HG02973 (cell line): ENCODE measurements around the gene SLC8A3.

Source experiments
- ATAC-seq: cut with Tn5 transposase; IDR thresholded peaks from one replicate; pipeline ENCODE4 v1.9.1; 2021; ENCODE audit warnings: moderate library complexity; ENCODE audit not compliant: unreplicated experiment

The SLC8A3 gene

DNA sequence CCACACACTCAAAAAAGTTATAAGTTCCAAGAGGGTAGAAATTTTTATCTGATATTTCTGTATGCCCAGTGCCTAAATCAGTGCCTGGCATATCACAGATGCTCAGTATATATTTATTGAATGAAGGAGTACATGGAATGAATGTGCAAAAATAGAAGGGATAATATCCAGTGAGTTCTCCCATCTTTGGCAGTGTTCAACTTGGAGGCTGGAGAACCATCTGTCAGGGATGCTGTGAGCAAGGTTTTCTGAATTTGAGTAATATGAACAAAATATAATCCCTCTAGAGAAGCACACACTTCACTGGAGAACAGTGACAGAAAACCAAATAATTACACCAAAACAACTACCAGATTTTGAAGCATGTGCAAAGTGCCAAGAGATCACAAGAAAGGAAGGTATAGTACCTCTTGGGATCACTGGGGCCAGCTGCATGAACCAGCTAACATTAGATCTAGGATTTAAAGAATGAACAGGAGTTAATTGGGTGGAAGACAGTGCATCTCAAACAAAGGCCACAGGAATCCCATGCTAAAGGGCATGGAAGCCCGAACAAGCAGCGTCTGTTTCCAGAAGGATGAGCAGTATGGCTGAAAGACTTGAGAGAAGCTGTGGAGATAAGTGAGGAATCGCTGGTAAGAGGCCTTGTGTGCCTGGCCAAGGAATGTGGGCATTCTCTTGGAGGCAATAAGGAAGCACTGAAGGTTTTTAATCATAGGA, 11.5 kb downstream of the SLC8A3 start:
- ATAC-seq, result no peak

DNA sequence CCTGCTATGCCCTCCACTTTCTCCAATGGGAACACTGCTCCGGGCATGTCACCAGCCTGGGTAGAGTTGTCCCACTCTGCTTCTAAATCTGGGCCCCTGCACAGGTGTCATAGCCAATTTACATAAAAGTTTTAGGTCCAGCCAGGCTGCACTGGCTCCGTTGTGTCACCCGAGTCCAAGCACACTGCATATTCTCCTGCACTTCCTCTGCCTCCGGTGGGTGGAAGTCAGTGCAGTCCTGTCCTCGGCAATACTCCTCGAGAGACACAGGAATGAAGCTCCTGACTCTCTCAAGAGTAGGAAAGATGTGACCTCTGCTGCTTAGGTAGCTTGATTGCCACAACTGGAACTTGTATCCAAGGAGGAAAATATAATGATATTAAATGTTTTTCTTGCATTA, 15.2 kb downstream of the SLC8A3 start:
- ATAC-seq, result no peak

DNA sequence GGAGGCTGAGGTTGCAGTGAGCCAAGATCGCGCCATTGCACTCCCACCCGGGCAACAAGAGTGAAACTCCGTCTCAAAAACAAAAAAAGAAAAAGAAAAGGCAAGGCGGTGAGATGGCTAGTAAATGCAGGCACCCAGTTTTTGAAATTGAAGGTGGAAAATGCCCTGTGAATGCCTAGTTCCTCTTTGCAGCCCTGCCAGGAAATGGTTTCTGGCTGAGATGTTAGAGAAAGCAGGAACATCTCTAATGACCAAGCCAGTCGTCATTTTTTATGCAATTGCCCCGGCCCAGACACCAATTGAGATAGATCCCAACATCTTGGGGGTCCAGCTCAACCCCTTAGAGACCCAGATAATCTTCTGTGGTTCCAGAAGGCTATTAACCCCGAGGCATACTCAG, 17.0 kb downstream of the SLC8A3 start:
- ATAC-seq, result no peak

DNA sequence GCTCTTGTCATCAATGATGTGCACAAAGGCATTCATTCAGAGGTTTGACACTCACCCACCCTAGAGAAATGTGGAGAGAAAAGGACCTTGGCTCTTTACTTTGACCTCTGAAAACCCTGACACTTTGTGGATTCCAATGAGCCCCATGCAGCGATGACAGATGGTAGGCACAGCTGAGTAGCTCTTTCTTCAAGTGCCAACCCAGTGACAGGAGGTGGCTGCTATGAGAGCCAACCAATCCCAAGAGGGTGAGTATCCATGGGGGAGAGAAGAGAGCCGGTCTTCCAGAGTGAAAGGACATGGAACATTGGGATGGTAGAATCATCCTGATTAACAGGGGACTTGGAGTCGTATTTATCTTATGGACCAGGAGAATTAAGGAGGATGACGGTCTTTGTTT, 17.8 kb downstream of the SLC8A3 start:
- ATAC-seq, result no peak

DNA sequence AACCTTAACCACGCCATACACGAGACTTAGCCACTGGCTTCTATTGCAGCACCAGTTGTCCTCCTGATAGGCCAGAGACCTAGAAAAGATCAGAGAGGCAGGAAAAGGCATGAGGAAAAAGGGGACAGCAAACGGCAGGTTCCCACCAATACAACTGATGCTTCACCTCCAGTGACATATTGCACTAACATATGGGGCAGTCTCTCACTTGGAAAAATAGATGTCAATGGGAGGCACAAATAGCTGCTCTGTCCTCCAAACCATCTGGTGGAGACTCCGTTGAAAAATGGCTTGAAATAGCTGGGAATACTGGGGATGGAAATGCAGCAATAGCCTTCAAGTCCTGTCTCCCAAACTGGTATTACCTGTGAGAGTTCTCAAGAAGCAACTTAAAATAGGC, 20.3 kb downstream of the SLC8A3 start:
- no peak for ATAC-seq

DNA sequence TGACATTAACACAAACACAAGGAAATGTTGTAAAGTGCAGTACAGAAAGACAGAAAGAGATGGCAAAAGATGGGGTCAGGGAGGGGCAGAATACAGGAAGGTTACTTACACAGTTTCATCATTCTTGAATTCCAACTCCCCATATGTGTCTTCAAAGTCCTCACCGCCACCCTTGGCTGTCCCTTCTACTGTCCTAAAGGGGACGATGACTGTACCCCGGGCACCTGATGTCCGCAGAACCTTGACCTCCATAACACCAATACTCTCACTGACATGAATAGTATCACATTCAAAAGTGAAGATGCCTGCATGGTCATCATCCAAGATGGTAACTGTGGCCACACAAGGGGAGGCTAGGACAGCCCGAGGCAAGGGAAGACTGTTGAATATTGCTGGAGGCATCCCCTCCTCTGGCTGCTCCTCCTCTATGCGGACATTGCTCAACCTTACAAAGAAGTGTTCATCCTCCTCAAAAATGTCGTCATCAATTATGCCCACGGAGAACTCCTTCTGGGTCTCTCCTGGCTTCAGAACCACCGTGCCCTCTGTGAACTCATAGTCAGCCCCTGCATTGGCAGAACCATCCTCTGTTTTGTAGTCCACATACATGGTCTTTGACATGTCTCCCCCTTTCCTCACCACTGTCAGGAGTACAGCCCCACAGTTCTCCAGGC, 22.1 kb downstream of the SLC8A3 start:
- no peak for ATAC-seq

DNA sequence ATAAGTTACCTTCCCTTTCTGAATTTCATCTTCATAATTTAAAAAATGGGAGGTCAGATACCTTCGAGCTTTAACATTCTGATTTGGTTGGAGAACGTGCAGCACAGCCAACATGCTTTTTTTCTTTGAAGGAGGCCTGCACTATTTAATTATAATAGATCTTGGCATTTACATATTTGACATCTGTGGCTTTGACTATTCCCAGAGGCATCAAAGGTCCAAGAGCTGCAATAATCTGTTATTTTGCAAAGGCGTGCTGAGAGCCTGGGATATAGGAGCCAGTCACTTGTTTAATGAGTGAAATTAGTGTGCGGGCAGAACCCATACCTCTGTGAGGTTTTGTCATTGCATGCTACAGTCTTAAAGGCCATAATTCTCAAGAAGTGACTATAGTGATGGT, 26.4 kb downstream of the SLC8A3 start:
- ATAC-seq, result no peak

DNA sequence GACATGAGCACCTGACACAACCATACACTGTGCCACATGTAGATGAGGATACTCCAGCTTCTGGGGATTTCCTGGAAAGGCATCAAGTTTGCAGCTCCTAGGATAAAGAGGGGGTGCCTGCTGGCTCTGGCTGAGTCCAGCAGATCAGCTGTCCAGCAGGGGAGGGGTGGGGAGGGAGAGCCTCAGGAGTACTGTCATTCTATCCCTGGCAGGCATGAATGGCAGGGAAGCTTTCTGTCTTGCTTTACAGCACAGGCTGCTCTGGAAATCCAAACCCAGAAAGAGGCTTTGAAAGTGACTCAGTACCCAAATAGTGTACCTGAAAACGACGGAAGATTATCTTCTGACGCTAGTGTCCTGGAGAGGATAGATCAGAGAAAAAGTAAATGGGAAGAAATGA, 32.2 kb downstream of the SLC8A3 start:
- ATAC-seq, result no peak

DNA sequence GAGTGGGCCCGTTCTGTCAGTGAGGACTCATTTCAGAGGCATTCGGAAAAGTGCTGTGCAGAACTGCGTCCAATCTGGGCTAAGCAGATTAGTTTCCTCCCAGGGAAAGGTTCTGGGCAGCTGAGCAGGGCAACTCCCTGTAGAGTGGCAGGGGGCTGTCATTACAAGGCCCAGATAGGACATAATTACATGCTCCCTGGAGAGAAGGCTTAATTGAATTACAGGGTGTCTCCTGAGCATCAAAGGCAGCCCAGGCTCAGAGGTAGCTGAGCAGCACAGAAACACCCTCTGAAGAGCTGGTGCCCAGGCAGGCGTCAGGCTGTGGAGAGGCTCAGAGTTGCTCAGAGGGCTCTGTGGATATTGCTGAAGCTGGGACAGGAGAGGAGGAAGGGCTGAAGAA, 36.0 kb downstream of the SLC8A3 start:
- ATAC-seq, result no peak

DNA sequence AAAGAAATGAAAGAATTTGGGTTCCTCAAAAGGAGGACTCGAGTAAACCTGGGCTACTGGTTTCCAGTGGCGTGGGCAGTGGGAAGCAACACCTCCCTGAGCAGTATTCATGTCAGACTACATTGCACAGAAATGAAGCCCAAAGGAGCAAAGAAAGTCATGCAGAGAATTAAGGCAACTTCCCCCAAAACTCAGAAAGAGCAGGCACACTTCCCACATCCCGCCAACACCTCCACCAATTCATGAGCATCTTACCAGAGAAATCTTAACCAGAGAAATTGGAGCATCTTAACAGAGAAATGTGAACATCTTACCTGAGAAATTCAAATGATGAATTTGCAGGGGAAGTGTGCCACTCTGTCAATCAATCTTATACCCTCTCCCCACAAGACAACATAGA, 36.7 kb downstream of the SLC8A3 start:
- ATAC-seq, result no peak

DNA sequence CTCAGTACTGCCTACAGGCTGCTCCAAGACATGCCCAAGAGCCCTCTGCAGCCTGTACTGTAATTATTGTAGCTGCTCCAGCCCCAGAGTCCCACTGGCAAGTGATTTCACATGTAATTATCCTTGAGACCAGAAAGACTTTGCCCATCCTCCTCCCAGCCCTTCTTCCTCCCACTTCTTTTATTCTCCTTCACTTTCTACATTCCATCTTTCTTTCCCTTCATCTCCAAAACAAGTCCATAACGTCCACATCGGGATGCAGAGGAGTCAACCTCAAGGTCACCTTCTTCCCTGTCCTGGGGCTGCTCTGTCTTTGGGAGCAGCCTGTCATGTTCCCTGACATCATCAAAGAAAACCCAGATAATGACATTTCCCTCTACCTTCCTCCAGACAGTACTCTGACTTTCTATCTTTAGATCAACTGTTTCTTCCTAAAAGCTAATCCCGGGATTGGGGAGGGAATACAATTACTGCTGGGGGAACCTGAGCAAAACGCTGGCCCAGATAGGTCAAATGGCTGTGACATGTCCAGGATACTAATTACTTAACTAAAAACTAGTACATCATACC, 39.1 kb downstream of the SLC8A3 start:
- no peak for ATAC-seq

DNA sequence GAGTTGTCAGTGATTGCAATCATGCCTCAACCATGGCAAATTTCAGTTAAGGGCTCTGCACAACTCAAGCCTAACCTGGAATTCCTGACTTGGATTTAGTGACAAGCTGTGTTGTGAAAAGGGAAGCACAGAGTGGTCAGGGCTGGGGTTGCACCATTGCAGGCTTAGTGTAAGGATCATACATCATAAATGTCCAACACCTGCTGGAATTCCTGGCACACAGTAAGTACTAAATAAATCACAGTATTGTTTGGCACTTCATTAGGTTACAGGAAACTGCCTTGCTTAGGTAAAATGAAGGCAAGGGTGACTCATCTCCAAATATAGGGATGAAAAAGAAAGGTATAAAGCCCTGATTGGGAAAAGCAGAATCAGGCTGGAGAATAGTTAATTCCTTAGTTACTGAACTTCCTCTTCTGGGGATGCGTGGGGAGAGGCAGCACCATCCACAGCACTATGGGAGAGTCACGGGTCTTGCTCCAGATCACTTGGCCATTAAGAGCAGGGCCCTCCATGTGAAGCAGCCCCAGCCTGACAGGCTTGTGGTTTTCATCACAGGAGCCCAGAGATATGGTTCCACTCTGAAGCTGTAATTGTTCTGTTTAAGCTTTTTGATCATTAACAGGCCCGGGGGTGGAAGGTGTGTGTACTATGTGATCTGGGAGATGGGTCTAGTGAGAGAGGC, 39.7 kb downstream of the SLC8A3 start:
- ATAC-seq, result no peak

DNA sequence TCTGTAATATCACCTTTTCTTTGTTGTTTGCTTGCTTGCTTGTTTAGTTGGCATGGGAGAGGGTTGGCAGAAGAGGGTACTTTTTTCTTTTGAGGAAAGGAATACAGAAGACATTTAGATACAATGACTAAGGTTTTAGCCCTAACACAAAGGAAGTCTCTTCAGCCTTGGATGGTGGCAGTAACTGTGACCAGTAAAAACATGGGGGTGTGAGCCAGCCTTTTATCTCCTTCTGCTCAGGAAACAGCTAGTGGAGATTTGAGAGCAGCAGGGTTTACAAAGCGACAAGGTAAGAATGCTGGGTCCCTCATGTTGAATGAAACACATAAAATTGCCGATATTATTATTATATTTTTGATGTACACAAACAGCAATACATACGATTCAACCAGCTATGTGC, 40.4 kb downstream of the SLC8A3 start:
- ATAC-seq, result no peak

DNA sequence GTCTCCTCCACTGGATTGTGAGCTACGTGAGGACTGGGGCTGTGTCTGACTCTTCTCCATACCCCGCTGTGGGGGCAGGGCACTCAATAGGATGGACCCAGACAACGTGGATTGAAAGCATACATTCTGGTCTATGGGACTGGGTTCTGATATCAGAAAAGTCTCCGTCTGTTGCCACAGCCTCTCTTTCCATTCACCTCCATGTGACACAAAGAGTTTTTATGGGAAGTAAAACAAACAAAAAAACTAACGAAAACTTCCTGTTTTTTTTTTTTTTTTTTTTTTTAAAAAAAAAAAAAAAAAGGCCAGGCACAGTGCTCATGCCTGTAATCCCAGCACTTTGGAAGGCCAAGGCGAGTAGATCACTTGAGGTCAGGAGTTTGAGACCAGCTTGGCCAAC, 44.7 kb downstream of the SLC8A3 start:
- no peak for ATAC-seq

DNA sequence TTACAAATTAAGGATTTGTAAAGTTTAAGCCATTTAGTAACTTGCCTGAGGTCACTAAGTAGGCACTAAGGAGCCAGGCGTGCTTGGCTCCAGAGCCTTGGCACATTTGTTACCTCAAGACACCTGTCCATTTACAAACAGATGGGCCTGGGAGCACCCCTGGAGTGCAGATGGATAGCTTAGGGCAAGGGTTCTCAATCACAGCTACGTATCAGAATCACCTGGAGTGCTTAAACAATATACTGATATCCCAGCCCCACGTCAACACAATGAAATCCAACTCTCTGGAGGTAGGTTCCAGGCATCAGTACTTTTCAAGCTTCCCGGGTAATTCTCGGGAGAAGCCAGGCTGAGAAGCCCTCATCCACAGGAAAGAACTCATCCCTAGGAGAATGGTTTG, 45.4 kb downstream of the SLC8A3 start:
- no peak for ATAC-seq

DNA sequence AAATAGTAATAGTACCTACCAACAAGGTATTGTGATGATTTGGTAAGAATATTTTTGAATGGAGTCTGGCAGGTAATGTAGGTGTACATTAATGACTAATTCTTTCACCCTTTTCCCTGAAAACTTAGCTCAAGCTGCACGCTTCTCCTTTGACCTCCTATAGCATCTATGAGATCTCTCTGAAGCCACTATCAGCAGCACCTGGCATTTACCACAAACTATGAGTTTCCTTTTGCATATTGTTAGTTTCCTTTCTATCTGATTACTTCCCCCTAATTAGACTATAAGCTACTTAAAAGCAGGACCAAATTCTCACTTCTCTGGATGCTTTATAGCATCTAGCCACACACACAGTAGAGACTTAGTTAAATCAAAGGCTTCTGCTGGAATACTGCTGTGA, 48.1 kb downstream of the SLC8A3 start:
- ATAC-seq, result no peak

DNA sequence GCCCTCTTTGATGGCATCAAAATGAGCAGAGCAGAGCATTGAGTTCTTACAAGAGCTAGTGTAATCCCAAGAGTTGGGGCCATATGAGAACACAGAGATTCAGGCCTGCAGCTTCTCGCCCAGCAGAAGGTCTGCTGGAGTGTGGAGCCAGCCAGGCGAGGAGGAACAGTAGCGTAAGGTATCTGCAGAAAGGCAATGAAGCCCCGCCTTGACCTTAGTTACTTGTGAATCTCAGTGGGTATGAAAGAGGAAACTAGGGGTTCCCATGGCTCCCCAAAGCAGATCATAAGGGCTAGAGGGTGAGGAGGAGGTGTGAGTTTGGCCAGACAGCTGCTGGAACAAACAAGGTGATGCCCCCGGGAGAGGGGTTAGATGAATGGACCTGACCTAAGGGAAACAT, 49.4 kb downstream of the SLC8A3 start:
- no peak for ATAC-seq

DNA sequence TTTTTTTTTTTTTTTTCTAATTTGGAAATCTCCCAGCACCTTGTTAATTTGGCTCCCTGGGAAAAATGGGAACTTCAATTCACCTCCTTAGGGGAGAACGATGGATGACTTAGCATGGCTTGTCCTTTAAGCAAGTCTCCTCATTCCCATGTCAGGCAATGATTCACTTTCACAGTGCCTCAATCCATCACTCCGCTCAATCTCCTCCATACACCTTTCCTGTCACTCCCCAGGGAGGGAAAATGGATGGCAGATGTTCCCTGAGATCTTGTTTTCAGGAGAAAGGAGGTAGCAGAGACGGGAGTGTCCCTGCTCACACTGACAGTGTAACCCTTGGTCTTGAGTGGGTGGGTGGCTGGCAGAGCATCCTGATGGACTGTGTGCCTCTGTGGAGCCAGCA, 51.0 kb downstream of the SLC8A3 start:
- ATAC-seq, result no peak

DNA sequence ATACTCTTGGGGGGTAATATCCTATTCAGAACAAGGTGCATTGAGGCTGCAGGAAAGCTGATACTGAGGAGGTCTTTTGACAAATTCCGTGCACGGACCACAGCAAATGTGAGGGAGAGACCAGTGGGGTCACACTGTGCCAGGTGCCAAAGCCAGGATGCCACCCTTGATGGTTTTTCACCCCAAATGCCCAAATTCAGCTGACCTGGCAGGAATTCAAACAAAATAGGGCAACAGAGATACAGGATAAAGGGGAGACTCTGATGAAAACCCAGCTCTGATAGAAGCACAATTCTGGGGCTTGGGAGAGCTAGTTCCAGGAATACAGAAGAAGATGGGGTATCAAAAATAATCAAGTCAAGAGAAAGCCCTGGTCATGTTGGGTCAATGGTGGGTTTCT, 55.3 kb downstream of the SLC8A3 start:
- no peak for ATAC-seq

DNA sequence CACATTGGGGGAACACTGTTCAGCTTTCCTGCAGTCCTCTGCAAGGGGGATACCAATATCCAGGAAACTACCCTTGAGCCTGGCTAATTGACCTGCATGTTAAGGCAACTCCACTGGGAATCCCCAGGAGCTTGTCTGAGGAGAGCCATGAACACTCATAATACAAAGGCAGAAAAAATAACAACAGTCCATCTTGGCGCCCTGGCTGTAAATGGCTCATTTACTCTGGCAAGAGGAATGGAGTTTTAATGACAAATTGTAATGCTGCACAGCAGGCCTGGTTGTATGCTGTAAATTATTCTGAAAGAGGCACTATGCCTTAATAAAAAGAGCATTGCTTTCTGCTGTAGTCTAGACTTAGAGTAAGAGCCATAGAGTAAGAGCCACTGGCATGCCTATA, 58.3 kb downstream of the SLC8A3 start:
- no peak for ATAC-seq

DNA sequence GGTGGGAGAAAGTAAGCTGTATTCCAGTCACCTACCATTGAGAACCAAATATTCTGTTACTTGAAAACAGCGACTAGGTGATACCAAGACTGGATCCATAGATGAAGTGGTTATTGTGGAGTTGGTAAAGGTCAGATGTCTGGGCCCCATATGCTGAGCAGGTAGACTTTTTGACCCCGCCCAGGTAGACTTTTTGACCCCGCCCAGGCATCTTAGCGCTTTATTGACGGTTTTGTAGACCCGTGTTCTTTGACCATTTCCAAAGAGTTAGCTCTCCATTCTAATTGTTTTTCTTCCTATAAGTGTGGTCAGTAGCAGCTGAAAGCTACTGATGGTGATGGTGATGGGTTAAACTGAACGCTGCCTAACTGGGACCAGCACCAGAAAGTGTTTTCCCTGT, 61.6 kb downstream of the SLC8A3 start:
- no peak for ATAC-seq

DNA sequence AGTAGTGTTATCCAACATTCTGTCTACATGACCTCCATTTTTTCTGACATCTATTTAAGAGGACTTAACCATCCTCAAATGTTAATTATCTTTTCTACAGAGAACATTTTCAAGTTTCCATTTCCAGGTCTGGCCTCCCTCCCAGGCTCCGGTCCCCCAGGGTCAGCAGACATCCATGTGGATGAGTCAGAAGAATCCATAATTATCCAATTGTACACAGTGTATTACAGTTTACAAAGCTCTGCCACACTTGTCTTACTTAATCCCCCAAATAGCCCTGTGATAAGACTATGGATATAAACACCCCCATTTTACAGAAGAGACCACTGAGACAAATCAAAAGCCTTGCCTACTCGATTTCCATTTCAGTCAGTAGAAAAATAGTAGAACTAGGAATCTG, 65.0 kb downstream of the SLC8A3 start:
- ATAC-seq, result no peak
